HG03045 (cell line): ENCODE results near the gene FMNL2.

ENCODE experiments used
- ATAC-seq: cut with Tn5 transposase; IDR thresholded peaks from one replicate; pipeline ENCODE4 v1.9.1; 2021; ENCODE audit warnings: mild to moderate bottlenecking, moderate library complexity; ENCODE audit not compliant: unreplicated experiment

The FMNL2 gene

DNA sequence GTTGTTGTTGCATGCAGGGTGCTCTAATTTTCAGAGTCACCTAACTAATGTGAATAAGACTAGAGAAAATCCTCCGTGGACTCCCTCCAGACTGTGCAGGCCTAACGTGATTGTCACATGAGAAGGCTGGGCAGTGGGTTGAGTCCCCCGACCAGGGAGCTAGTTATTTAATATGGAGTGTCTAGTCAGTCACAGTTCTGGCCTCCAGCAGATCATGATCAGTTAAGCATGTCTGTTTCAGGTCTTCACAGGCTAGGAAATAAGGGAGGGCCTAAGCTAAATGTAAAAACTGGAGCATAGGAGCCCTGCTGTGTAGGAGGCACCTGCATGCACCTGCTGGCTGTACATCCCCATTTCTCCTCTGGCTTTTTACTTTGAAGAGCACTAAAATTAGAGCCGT lies 295.5 kb downstream of the FMNL2 start:
- ATAC-seq, result no peak

DNA sequence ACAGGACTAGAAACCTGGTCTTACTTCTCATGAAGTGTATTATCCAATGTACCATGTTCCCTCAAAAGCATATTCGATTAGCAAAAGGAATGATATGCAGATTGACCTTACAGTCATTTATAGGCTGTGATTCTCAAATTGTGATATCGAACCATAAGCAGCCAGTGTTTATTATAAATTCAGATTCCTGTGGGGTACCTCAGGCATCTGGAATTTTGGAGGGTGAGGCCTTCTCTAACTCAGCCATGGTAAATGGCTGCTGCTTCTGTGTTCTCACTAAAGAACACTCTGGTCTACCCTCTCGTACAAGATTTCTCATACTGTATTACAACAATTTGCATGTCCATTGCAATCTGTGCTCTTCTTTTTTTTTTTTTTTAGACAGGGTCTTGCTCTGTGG lies 297.8 kb downstream of the FMNL2 start:
- ATAC-seq, result no peak

DNA sequence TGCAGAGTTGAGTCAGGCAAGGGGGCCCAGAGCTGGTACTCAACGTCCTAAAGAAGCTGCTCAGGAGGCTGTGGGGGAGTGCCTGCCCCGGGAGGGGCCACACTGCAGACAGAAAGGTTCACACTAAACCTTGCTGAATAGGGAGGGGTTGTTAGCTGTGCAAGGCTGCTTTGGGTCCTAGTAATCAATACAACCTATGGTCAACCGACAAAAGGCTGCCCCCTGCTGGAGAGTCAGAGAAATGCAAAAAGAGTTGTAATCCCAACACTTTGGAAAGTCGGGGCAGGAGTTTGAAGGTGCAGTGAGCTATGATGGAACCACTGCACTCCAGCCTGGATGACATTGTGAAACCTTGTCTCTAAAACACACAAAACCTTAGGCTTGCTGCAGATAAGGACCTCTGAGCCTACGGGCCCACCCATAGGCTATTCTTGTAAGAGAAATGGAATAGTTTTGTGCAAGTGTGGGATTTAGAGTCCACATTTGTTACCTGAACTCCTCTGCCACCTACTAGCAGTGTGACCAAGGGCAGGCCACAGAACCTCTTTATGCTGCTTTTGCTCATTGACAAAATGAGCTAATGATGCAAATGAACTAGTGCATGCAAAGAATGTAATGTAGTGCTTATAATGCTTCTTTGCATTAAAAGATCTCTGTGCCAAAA lies 300.8 kb downstream of the FMNL2 start:
- ATAC-seq, result peak; percentile 65

DNA sequence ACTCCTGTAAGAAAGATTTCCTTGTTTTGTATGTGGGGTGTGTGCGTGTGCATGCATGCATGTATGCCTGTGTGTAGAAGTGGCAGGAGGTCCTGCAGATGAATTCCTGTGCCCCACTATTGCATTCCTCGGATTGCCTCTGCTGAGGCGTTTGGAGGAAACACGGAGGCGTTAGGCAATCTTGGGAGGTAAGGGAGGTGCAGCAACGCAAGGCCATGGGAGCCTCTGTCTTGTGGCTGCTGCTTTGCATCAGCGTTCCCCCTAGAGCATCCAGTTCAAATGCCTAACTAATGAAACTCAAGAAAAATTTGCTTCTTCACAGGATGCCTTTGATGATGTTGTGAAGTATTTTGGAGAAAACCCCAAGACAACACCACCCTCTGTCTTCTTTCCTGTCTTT lies 302.3 kb downstream of the FMNL2 start:
- ATAC-seq, result no peak

DNA sequence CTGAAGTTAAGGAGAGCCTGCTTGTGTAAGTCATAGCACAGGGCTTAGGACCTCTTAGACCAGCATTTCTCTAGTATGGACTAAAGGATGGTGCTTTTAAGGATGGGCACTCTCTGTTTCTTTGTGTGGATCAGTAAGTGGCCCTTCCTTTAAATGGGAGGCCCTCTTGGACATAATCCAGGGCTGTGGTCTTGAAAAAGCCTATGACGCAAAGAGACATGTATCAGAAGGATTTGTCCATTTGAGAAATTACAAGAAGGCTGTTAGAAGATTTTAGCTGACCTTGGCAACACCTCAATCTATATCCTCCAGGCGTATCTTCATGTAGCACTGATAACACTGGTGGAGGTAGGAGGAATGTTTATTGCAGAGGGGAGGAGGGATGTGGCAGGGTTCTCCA lies 303.1 kb downstream of the FMNL2 start:
- no peak for ATAC-seq

DNA sequence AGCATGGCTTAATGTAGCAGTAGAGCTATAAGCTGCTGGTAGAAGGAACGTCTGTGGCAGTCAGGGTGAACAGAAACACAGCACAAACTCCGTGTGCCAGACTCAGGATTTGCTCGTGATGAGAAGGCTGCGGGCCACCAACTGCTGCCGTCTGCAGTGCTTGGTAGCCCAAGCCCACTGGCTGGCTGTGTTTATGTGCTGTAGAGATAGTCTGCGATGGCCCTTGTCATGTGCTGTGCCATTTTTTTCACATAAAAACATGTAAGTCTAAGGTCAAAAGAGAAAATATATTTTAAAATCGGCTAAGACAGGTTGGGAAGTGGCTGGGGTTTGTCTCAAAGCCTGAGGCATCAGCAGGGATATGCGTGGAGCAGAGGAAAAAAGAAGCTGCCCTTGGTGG lies 303.6 kb downstream of the FMNL2 start:
- no peak for ATAC-seq

DNA sequence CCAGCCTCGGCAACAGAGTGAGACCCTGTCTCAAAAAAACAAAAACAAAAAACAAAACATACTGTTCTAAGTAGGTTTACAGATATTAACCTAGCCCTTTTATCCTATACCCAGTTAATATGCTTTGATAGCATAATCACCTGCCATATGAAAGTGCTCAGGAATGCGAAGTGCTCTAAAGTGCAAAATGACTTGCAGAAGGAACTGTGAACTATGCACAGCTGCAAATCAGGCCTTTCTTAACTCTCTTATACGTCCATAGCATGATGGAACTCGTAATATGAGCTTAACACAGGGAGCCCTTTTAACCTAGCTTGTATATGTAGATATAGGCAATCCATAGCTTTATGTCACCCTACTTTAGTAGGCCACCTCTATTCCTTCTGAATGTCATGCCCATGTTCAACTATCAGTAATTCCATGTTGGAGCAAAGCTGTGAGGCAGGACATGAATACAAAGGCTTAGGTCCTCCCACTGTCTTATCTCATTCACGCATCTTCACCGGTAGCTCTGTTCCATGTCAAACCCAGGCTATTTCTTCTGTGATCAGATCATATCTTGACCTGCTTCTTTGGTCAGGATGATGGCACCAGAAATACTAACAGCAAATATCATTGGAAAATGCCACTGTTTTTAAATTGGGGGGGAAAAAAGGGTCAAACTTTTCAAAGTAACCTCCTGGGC lies 309.4 kb downstream of the FMNL2 start:
- no peak for ATAC-seq

DNA sequence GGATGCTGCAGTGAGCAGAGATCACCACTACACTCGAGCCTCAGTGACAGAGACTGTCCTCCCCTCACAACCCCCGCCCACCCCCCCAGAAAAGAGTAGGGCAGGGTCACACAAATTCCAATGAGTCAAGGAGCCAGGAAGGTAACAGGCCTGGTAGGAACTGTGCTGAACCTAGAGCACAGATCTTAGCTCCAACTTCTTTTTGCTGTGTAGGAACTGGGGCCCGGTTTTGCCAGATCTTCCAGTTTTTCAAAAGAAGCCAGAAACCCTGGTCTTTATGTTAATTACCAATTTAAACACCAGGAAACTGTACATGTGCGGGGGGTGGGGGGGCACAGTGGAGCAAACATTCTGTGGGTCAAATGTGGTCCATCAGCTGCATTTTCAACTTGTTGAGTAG lies 311.3 kb downstream of the FMNL2 start:
- no peak for ATAC-seq

DNA sequence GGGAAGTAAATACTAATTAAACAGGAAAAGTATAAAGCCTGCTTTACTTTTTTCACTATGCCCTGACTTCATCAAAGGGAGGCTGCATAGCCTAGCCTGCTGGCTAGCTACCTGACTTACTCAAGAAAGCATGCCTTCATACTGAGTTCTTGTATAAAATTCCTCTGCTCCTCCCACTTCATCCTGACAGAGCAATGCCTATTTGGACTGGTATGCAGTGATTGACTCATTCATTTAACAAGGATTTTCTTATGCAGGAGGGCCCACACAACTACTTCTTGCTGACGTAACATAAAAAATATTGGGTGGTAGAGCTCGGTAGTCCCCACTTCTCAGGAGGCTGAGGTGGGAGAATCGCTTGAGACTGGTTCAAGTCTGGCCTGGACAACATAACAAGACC lies 311.8 kb downstream of the FMNL2 start:
- ATAC-seq, result no peak

DNA sequence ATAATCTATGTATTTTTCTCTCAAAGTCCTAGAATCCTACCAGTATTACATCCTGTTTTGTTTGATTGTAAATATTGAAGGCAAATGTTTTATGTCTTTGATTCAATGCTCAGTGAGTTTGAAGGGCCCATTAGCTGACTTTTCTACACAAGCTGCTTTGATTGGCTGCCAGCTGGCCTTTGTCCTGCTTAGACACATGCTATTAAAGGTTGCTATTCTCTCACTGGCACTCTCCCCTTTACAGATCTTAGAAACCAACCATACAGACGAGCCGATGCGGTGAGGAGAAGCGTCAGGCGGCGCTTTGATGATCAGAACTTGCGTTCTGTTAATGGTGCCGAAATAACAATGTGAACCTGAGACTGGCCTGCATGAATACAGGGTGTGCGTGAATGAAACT lies 312.6 kb downstream of the FMNL2 start:
- ATAC-seq, result no peak

DNA sequence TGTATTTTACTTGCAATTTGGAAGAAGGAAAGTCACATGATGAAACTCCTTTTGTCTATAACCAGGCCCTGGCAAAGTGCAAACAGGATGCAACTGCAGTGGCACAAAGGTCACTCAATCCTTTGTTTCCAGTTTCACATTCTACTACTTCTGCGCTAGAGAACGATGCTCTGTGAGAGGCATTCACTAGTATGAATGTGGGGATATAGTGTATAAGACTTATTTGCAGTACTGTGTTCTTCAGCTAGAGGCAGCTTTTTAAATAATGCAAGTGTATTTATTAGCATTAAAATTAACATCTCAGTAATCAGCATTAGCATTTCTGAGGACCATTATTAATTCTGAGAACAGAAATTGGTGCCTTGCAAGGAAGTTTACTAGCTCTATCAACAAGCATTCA lies 313.4 kb downstream of the FMNL2 start:
- no peak for ATAC-seq

DNA sequence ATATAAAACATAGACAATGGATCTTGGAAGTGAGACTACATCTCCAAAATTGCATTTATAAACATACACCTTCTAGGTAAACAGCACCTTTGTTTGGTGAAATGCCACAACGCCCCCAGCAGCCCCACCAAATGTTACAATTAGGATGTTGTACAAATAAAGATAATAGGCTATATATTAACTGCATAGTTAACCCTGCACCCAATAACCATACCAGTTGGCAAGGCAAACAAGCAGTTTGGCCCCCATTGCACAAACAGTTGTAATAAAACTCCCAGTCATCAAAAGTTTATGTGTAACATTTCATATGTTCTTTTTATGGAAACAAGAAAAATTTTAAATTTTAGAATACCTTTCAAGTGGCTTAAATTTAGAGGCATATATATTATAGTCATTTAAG lies 315.0 kb downstream of the FMNL2 start:
- no peak for ATAC-seq

DNA sequence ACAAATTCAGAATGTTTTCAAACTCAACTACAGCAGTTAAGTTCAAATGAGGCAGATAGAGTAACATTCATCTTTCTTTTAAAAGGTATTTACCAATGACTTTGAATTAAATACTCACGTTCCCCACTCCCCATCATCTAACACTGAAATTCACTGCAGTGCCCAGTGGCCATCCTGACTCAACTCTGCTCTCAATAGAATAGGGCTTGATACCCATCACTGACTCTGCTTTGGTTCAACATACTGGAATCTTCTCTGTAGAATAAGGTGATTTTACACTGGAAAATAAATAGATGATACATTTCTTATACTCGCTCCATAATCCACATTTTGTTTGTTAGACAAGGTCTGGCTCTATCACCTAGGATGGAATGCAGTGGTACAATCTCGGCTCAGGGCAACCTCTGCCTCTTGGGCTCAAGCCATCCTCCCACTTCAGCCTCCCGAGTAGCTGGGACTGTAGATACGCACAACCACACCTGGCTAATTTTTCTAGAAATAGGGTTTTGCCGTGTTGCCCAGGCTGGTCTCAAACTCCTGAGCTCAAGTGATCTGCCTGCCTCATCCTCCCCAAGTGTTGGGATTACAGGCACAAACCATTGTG lies 315.9 kb downstream of the FMNL2 start:
- no peak for ATAC-seq

DNA sequence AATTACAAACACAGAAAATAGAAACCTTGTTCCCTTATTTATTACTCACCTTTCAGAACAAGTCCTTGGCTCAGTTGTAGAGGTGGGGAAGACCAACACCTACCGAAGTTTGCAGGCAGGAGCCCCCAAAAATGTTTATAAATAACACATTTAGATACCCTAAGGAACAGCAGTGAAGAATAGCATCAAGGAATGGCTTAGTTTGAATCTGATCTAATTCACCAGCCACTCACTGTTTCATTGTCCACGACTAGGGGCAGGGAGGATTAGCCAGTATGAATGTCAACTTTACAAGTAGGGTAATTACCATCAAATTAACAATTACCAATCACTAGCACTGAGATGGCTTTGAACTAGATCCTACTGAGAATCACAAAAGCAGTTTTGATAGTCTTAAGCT lies 316.9 kb downstream of the FMNL2 start:
- ATAC-seq, result no peak

DNA sequence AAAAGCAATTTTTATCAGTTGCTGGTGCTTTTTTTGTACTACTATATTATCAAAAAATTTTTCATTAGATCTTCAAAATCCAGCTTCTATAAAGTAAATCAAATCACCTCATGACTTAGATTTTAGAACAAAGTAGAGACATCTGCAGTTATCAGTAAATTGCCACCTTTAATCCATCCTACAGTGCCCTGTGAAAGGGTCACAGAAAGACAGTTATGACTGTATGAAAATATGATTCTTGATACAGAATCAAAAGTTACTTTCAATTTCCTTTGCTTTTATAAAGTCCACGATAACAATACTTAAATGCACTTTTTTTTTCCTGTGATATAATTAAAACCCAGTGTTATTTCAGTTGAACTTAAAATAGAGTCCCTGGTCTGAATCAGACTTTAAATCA lies 320.9 kb downstream of the FMNL2 start:
- no peak for ATAC-seq

DNA sequence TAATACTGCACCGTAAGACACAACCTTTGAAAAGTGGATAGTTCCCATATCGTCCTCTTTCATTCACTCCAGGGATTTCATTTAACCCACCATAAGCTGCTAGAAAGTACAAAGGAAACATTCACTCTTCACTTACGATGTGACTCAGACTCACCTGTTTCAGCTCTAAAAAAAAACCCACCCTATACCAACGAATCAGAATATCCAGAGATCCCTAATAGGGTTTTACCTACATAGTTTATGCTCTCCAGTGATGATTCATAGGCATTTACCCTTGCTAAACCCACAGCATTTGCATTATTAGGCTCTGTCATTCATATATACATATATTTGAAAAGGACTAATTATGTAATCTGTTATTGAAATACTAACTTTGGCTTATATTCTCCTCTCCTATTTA lies 322.1 kb downstream of the FMNL2 start:
- peak; percentile 51 for ATAC-seq

DNA sequence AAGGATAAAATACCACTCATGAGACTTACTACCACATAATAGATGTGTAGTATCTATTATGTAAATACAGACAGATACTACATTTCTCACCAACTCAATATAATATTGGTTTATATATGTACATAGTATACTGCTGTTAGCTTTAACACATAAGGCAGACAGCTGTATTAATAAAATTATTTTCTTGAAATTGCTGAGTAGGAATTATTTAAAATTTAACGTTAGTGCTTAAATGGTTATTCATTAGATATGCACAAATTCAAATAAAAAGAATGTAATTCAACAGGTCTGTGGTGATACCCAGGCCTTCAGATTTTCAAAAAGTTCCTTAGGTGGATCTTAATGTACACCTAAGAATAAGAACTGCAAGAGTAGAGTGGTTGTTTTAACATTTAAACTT lies 323.2 kb downstream of the FMNL2 start:
- ATAC-seq, result no peak

DNA sequence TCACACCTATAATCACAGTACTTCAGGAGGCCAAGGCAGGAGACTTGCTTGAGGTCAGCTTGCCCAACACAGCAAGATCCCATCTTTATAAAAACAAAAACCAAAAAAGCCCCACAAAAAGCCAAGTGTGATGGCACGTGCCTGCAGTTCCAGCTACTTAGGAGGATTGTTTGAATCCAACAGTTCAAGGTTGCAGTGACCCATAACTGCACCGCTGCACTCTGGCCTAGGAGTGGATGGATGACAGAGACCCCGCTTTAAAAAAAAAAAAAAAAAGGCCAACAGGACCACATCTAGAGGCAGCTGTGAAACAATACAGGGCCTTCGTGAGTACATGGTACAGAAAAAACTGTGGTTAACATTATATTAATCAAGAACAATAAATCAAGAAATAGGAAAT lies 326.1 kb downstream of the FMNL2 start:
- no peak for ATAC-seq

DNA sequence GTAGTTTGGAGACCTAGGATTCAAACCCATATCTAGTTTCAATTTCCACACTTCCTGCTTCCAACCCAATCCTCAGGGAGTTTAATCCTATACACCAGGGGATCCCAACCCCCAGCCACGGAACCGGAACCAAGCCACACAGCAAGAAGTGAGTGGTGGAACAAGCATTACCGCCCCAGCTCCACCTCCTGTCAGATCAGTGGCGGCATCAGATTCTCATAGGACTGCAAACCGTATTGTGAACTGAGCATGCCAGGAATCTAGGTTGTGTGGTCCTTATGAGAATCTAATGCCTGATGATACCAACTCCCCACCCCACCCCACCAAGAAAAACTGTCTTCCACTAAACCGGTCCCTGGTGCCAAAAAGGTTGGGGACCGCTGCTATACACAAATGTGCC lies 329.8 kb downstream of the FMNL2 start:
- no peak for ATAC-seq

DNA sequence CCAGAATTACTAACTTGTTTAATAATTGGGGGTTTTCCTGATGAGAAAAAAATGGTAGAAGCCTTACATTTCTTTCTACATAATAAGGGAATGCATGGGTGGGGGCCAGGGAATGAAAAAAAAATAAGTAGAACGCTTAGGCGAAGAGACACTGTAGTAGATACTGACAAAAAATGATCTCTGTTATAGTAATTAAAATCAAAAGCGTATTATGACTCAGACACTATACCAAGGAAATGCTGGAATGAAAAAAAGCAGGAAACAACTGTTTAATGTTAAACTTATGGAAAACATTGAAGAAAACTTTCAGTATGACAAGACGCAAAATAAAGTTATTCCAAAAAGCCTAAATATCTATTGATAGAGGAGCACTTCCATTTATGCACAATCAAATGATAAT lies 339.4 kb downstream of the FMNL2 start:
- ATAC-seq, result no peak

DNA sequence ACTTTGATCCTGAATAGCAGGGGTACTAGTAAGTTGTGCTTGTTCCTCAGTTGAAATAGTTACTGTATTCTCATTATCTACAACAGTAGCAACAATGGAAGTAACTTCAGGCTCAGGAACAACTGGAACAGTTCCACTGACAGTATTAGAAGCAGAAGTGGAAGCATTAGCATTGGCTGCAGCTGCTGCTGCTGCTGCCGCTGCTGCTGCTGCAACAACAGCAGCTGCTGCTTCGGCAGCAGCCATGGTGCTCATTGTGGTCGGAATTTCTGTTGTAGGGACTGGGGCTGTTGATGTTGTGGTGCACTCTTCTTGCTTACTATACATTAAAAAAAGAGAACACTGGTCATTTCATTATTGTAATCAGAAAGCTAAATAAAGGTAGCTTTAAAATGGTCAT lies 341.5 kb downstream of the FMNL2 start:
- no peak for ATAC-seq

DNA sequence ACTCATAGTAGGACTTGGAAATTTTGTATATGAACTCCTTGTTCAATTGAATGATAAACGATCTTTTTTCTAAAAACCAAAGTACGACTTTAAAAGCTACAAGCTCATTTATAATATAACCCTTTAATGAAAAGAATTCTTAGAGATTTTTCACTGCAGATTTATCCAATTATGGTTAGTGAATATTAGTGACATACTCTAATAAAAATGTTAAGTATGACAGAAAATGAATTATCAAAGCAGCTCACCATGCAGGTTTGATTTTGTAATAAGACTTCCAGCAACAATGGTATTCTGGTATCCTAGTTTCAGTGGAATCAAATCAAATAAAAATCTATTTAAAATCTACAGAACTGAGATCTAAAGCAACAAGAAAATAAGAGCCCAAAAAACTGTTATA lies 343.8 kb downstream of the FMNL2 start:
- no peak for ATAC-seq

DNA sequence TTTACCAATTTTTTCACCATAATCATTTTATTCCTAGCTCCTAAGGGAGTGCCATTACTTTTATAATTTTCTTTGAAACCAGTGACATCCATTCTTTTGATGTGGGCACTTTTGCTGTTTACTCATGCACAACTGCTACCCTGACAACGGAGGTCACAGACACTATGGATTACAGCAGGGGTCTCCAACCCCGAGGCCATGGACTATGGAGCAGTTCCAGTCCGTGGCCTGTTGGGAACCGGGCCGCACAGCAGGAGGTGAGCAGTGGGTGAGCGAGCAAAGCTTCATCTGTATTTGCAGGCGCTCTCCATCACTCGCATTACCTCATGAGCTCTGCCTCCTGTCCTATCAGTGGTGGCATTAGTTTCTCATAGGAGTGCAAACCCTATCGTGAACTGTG lies 347.7 kb downstream of the FMNL2 start:
- ATAC-seq, result no peak
